GM19025 (cell line): Measurements from ENCODE around the gene TCP1.
A peak's percentile ranks its signal among the peaks of the same experiment; 100 is the strongest.
"Not testable (repeated sequence)": the region's sequence is repeated elsewhere in the genome, so short reads cannot be mapped to it uniquely, and the experiment has no call there.

ENCODE experiments used
- ATAC-seq: cut with Tn5 transposase; IDR thresholded peaks from one replicate; pipeline ENCODE4 v1.9.1; 2021; ENCODE audit warnings: mild to moderate bottlenecking, low read depth, moderate library complexity; ENCODE audit not compliant: unreplicated experiment

Gene TCP1

GRCh38 chr6:159817951-159818739 lies 28.7 kb upstream of the TCP1 start:
- no peak for ATAC-seq

DNA sequence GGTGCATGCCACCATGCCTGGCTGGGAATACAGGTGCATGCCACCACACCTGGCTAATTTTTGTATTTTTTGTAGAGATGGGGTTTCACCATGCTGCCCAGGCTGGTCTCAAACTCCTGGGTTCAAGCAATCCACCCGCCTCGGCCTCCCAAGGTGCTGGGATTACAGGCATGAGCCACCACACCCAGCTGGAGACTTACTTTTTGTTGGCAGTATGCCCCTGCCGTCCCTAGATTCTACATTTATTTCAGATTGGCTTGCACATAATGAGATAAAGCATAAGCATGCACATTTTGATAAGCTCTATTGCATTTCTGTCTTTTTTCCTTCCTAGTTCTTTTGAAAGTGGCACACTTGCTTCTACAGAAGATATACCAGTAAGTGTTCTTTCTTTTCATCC lies 27.4 kb upstream of the TCP1 start:
- not testable (repeated sequence) for ATAC-seq

DNA sequence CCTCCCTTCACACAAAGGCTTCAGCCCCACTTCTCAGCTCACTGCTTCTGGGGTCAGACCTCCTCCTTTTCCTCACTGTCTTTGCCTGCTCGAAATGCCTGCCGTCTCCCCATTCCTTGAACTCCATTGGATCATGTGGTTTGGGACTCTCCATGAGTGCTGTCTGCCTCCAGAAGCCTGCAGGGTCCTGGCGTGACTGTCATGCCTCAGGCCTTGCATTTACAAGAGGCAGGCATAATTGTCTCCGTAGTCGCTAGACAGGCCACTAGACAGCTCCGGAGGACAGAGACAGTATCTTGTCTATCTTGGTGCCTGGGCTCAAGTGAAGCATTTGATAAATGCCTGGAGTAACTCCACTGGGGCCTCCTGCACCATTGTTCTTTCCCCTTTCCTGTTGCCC lies 26.0 kb upstream of the TCP1 start:
- ATAC-seq: no peak

GRCh38 chr6:159813781-159814180 lies 24.4 kb upstream of the TCP1 start:
- no peak for ATAC-seq

- no peak for ATAC-seq
Measured at GRCh38 chr6:159809149-159809548, 19.7 kb upstream of the TCP1 start.

DNA sequence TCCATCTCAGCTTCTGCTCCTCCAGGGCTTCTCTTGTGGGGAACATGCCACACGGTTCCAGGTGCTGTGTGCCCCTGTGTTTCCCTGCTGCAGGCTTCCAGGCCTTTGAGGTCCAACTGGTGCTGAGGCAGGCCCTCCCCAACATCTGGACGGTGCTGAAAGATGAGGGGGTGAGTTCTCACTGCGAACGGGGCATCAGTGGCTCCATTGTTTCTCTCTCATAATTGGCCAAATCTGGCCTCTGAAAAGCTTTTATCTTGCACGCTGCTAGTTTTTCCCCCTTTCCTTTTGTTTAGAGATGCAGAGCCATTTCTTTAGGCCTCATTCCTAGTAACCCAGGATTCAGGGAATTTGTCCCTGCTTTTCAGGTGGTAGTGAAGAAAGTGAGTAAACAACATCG lies 19.2 kb upstream of the TCP1 start:
- no peak for ATAC-seq

- no peak for ATAC-seq
Measured at GRCh38 chr6:159807150-159807858, 17.9 kb upstream of the TCP1 start.

DNA sequence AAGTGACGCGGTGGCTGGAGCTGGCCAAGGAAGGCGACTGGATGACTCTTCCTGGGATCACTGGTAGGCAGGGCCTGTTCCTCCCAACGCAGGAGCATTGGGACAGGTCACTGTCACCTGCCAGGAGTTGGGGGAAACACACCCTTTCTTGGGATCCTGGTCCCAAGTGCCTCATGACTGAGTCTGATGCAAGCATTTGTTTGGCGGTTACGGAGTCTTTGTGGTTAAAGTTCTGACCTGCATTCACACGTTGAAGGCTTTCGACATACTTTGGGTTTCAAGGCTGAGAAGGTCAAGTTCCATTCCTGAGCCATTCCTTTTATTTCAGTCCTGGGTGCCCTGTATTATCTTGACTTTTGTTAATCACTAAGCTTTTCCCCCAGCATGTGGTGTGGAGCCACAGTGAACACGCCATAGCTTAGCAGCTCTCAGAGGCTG lies 16.6 kb upstream of the TCP1 start:
- ATAC-seq: no peak

- no peak for ATAC-seq
Measured at GRCh38 chr6:159805440-159806020, 16.1 kb upstream of the TCP1 start.

- ATAC-seq: no peak
Measured at GRCh38 chr6:159804504-159804903, 15.1 kb upstream of the TCP1 start.

DNA sequence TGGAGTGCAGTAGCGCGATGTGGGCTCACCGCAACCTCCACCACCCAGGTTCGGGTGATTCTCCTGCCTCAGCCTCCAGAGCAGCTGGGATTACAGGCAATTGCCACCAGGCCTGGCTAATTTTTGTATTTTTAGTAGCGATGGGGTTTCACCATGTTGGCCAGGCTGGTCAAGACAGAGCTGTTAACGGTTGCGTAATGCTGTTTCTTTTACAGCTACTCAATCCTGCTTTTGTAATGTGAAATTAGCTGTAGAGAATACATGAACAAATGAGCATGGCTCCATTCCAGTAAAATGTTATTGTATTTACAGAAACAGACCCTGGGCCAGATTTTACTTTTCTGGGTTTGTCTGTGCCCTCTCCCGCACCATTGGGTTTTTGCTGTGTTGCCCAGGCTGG lies 12.5 kb upstream of the TCP1 start:
- no peak for ATAC-seq

- ATAC-seq: no peak
Measured at GRCh38 chr6:159800141-159800865, 10.9 kb upstream of the TCP1 start, which contains the start of gene PNLDC1. PNLDC1 (plus strand) TSS chr6:159800276; CDS start chr6:159800308, 32 bp downstream.

DNA sequence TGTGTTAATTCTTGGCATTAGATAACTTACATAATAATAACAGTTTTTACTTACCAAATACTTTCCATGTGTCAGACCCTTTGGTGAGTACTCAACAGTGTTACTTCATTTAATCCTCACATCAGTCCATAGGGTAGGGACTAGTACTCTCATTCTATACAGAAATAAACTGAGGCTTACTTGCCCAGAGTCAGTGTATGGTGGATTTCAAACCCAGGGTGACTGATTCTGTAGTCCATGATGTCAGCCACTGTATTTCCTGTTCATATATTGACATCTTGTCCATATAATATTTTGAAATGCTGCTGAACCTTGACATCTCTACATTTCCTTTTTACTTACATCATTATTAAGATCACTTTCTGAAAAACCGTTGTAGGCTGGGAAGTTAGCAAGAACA lies 8.2 kb upstream of the TCP1 start:
- no peak for ATAC-seq

DNA sequence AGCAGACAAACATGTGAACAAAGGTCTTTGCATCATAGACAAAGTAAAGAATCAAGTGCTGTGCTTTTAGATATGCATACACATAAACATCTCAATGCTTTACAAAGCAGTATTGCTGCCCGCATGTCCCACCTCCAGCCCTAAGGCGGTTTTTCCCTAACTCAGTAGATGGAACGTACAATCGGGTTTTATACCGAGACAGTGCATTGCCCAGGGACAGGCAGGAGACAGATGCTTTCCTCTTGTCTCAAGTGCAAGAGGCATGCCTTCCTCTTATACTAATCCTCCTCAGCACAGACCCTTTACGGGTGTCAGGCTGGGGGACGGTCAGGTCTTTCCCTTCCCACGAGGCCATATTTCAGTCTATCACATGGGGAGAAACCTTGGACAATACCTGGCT lies 5.6 kb upstream of the TCP1 start:
- not testable (repeated sequence) for ATAC-seq

DNA sequence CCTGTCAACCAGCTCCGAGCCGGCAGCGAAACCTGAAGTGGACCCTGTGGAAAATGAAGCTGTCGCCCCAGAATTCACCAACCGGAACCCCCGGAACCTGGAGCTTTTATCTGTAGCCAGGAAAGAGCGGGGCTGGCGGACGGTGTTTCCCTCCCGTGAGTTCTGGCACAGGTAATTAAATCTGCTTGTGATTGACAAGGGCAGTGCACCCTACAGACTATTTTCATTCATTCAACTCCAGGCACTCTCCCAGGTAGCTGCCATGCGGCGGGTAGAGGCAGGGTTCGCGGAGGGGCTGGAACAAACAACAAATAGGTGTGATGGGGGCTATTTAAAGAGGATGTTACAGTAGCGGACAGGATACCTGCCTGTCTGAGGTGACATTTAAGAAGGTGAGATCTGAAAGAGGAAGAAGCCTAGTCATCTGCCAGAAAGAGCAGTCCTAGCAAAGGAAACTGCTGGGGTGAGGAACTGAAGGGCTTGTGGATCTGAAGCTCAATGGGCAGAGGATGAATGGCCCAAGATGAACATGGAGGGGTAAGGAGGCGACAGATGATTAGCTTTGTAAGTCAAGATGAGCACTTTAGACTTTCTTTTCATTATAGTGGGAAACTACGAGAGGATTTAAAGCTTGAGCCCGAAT lies 1.7 kb upstream of the TCP1 start:
- no peak for ATAC-seq

GRCh38 chr6:159790149-159790955 lies 950 bp upstream of the TCP1 start, which contains the start of gene MRPL18:
MRPL18 (plus strand) TSS chr6:159790467; CDS start chr6:159790588, 121 bp downstream.
- peak; percentile 81 for ATAC-seq

DNA sequence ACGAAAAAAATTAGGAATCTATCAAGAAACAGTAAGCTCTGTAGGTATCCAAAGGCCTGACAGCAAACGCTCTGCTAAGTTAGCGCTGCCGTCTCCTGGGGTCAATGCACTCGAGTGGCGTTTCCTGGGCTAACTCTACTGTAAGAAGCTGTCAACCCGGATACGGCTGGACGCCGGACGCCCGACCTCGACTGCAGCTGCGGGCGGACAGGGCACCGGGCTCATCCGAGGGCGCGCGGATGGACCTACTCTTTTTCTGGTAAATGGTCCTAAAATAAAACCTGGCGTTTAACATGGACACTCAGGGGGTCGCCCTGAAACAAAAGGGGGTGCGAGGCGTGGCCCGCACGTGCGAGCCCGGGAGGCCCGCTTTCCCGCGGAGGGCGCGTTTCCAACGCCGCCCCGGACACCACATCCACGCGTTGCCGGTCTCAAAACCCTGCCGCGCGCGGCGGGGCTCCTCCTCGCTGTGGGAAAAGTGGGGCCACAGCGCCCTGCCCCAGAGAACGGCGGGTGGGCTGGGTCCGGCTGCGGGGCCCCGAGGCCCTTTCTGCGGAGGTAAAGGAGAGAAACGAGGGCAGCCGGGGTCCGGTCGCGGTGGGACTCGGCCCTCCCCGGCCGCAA lies 537 bp downstream of the TCP1 start:
- peak; percentile 0 for ATAC-seq

- no peak for ATAC-seq
Measured at GRCh38 chr6:159788276-159788675, 1.1 kb downstream of the TCP1 start.

DNA sequence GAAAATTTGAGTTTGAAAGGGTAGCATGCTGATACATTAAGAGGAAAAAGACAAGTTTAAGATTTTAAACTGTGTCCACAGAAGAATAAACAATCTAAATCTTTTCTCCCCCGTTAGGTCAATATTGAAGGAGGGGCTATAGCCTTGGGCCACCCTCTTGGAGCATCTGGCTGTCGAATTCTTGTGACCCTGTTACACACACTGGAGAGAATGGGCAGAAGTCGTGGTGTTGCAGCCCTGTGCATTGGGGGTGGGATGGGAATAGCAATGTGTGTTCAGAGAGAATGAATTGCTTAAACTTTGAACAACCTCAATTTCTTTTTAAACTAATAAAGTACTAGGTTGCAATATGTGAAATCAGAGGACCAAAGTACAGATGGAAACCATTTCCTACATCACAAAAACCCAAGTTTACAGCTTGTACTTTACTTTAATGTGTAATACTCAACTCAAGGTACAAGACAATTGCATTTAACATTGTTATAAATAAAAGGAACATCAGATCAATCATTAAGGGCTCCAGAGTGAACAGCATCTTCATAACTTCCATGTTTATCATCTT lies 10.8 kb downstream of the TCP1 start:
- no peak for ATAC-seq
